ENCODE measurements around the gene ERI2. TPM values are rescaled to one million over a fixed set of nuclear protein-coding genes. Genes with fewer than 3 reads are reported as not detected.

ERI2 gene
- total and polyA plus RNA-seq, 2 of the 13 experiments (the other 11 are each of a cell fraction or from before 2014, with no cell fraction given): 17.4 to 41.3 TPM

DNA sequence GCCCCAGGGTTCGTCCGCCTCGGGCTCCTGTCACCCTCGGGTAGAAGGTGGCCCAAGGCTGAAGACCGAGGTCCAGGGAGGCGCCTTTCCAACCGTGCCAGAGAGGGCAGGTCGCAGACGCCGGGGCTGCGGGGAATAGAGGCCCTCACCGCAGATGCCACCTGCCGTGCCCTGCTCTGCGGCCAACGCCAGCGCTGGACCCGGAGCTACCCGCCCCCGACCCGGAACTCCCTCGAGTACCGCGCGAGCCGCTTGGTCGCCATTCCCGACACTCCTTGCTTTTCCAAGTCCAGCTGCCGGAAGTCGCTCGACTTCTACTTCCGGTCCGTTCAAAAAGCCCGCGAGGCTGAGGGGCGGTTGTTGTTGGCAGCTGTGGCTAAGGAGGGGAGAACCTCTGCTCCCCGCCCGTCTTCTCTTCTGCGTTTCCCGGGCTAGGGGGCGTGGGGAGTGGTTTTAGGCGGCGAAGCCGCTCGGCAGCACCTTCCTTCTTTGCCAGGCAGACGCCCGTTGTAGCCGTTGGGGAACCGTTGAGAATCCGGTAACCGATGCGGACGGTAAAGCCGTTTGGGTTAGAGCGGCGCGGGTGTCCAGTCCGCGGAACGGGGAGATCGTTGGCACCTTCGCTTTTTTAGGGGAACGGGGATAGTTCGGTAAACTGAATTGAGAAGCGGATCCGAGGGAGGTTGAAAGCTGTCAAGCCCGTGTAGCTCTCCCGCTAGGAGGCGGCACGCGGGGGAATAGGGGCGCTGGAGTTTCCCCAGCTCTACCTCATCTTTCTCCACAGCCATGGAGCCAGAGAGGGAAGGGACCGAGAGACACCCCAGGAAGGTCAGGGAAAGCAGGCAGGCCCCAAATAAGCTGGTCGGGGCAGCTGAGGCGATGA lies at the start of gene ERI2, which contains the start of gene REXO5 (continued):
- TF ChIP-seq ZKSCAN5 (CRISPR knock-in tag; IDR thresholded peaks at IDR 0.05) (no peak), ZMAT3 (CRISPR knock-in tag; conservative IDR thresholded peaks at IDR 0.05) (peak; percentile 83)

DNA sequence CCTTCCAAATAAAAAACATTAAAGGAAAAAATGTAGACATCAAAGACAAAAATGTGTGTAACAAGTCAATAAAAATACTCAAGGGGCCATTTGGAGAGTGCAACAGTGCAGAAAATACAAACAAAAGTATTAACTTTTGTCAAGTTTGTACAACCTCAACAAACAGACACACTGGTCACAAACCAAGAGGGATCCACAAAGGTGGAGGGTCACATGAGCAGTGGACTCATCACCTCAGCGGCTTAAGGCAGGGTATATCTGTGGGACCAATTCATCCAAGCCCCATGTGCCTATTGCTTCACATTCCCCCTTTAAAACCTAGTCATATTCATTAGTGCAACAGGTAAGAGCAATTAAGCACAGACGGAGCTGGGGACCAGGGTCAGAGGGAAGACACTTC lies 48.7 kb upstream of the ERI2 start:
- BruUV-seq (replicated peaks): no TSS peak
- in situ Hi-C loops (cut with HindIII; ENCODE audit: extremely low pct_ligation_motif_present, low pct_unique_long_range_greater_than_20kb): loop anchor here (5.0 kb wide), 1 partner anchor 227 kb away; no protein-coding TSS in a partner anchor
- TF ChIP-seq STAG1 (CRISPR knock-in tag; IDR thresholded peaks at IDR 0.05) (no peak), ZNF362 (CRISPR knock-in tag; IDR thresholded peaks at IDR 0.05; ENCODE audit: borderline replicate concordance) (no peak; the same call in 1 of the 2 replicates), ZNF432 (CRISPR knock-in tag; IDR thresholded peaks at IDR 0.05; ENCODE audit: borderline replicate concordance) (no peak), ZNF777 (CRISPR knock-in tag; IDR thresholded peaks at IDR 0.05) (no peak), HNRNPUL1 (IDR thresholded peaks at IDR 0.05; ENCODE audit: low read depth, low read length) (no peak), SNAI1 (CRISPR knock-in tag; IDR thresholded peaks at IDR 0.05; ENCODE audit: borderline replicate concordance) (no peak), SRSF9 (IDR thresholded peaks at IDR 0.05; ENCODE audit: borderline replicate concordance, insufficient read depth, low read depth, low read length, poor library complexity, severe bottlenecking) (no peak), ZNF460 (CRISPR knock-in tag; IDR thresholded peaks at IDR 0.05; ENCODE audit: borderline replicate concordance) (no peak), NFIB (CRISPR knock-in tag; IDR thresholded peaks at IDR 0.05; ENCODE audit: borderline replicate concordance) (no peak), ATRX (CRISPR knock-in tag; IDR thresholded peaks at IDR 0.05; ENCODE audit: borderline replicate concordance) (no peak), ZNF3 (CRISPR knock-in tag; IDR thresholded peaks at IDR 0.05) (no peak), GMEB1 (CRISPR knock-in tag; IDR thresholded peaks at IDR 0.05; ENCODE audit: borderline replicate concordance) (peak; percentile 43; the same call in 1 of the 2 replicates), ZMYM4 (CRISPR knock-in tag; IDR thresholded peaks at IDR 0.05) (peak; percentile 20; the same call in 1 of the 2 replicates)
- TF ChIP-seq, protein P1, sequence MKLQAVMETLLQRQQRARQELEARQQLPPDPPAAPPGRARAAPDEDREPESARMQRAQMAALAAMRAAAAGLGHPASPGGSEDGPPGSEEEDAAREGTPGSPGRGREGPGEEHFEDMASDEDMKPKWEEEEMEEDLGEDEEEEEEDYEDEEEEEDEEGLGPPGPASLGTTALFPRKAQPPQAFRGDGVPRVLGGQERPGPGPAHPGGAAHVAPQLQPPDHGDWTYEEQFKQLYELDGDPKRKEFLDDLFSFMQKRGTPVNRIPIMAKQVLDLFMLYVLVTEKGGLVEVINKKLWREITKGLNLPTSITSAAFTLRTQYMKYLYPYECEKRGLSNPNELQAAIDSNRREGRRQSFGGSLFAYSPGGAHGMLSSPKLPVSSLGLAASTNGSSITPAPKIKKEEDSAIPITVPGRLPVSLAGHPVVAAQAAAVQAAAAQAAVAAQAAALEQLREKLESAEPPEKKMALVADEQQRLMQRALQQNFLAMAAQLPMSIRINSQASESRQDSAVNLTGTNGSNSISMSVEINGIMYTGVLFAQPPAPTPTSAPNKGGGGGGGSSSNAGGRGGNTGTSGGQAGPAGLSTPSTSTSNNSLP (IDR thresholded peaks at IDR 0.05; ENCODE audit: low read depth, low read length): peak; percentile 72; the same call in 1 of the 2 replicates

More for the DNA sequence above, 48.7 kb upstream of the ERI2 start:
- Histone ChIP-seq H3K27me3 (ENCODE audit: control insufficient read depth in 1 of 2, insufficient read depth in 2 of 2, low read length in 2 of 2) (no peaks in the 10 kb centered on the region), H3K4me2 (ENCODE audit: low read depth, low read length) (no peak overlapping the region), H2AFZ (ENCODE audit: low read length) (no peak overlapping the region), H4K20me1 (ENCODE audit: insufficient read depth, low read length) (no peaks in the 10 kb centered on the region), H3K79me2 (ENCODE audit: insufficient read depth, low read length) (no peaks in the 10 kb centered on the region), H3K36me3 (replicated peaks in 1 of 2; ENCODE audit: control insufficient read depth in 1 of 2, insufficient read depth in 2 of 2, low read length in 2 of 2) (peaks cover 6 to 18% of the 10 kb centered on the region in 2 experiments), H3K4me1 (ENCODE audit: insufficient read depth, low read length) (peaks cover 30% of the 10 kb centered on the region), H3K27ac (ENCODE audit: extremely low read length, insufficient read depth, low read length) (no peak overlapping the region), H3K9me3 (ENCODE audit: low read length) (no peaks in the 10 kb centered on the region), H3K9ac (ENCODE audit: insufficient read depth, low read depth, low read length) (no peak overlapping the region), H3K4me3 (replicated peaks in 1 of 3; ENCODE audit: insufficient read depth in 1 of 3, low read depth in 2 of 3, low read length in 3 of 3) (no peak overlapping the region)
- DNase-seq (ENCODE audit: low spot score) (peak; percentile 26), FAIRE-seq (no peak), ATAC-seq (peak; percentile 72)
- WGBS (ENCODE audit: low lambda C conversion rate): 46% methylated on average over 2 of the region's 2 CpGs
- POLR2A ChIA-PET: interaction anchor here (1.7 kb wide), 1 partner anchor 46 kb away, joined by 5 read pairs; the partner anchor contains the start of genes DCUN1D3 and LYRM1
- CTCF ChIA-PET (ENCODE audit: low intra/inter-chr PET ratio, low total read pairs): no interaction called here
- intact Hi-C loops (cut with micrococcal nuclease; ENCODE audit: unreplicated experiment): loop anchor here (5.0 kb wide), 1 partner anchor 72 kb away; no protein-coding TSS in a partner anchor

Measured in HepG2 (cell line).